ENCODE data around the gene SLC24A3.

DNA sequence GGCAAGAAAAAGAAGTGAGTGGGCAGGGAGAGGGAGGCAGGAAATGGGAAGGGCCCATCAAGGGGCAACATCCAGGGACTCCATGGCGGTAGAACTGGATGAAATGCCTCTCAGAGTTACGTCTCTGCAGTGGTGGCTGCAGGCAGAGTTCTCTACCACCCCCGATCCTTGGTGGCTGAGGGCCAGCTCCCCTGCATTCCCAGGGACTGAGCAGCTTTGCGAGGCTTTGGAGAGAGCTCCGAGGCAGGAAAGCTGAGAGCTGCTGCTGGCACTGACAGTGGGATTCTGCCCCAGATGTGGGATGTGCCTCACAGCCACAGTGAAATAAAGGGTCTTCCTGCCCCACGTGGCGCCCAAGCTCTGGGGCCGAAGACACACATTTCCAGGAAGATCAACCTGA is 236.6 kb downstream of the SLC24A3 start:
- no peak for TF ChIP-seq POLR2A (IDR thresholded peaks at IDR 0.05)
- TF ChIP-seq CTCF (IDR thresholded peaks at IDR 0.05): no peak
- no peak for TF ChIP-seq EP300 (IDR thresholded peaks at IDR 0.05)
